HCT116 (cell line): Measurements from ENCODE around the gene GSPT1. TPM values are rescaled to one million over a fixed set of nuclear protein-coding genes. Genes with fewer than 3 reads are reported as not detected.

Experiments used
- ATAC-seq: fragments of 200-7000 bp; cut with Tn5 transposase; 2 replicates; pipeline ENCODE4 v1.9.1; 2020; ENCODE audit warnings: mild to moderate bottlenecking, moderate library complexity
- BruUV-seq: library from RNA; stranded (reverse); fragments of 400-500 nt; replicated peaks from 2 replicates; lab custom pipeline; 2021; lab: Mats Ljungman, UMichigan
- CTCF ChIA-PET: fragments of 300-600 bp; sonication (Branson Sonifier 250); formaldehyde crosslinking; loops from one replicate; lab custom pipeline; 2021; ENCODE audit warnings: antibody characterized with exemption; lab: Charles Lee
- POLR2A ChIA-PET: fragments of 300-600, 350-600 bp; sonication (Branson Sonifier 250); formaldehyde crosslinking; loops from one replicate; lab custom pipeline; 2021; ENCODE audit warnings: antibody characterized with exemption; lab: Charles Lee
- RAD21 ChIA-PET, 2 experiments: fragments of 300-600 bp; sonication (Branson Sonifier 250); formaldehyde crosslinking; loops; one replicate each; lab custom pipeline; 2023; ENCODE audit warnings: low total read pairs in 2 of 2; ENCODE audit not compliant: uncharacterized antibody in 2 of 2, unreplicated experiment in 2 of 2, low non-redundant PET in 1 of 2; lab: Charles Lee
- DNase-seq: peaks from one replicate; pipeline ENCODE4 v3.0.0-alpha.2; 2010; ENCODE audit warnings: low read depth, low spot score
- H2AFZ ChIP-seq: fragments of 200-600 bp; shearing (Covaris generic), sonication (generic); 2 replicates; pipeline ENCODE4 v1.6.1; 2017; ENCODE audit warnings: low read depth, mixed run types, mixed read lengths, antibody characterized with exemption, low read length; ENCODE audit not compliant: poor library complexity, severe bottlenecking
- H3K27ac ChIP-seq: 2 replicates; pipeline ENCODE4 v1.5.1; 2012; ENCODE audit warnings: low read depth, low read length
- H3K27me3 ChIP-seq: fragments of 200-600 bp; sonication (generic); 2 replicates; pipeline ENCODE4 v1.6.1; 2016; ENCODE audit warnings: mixed run types, low read length, mixed read lengths; ENCODE audit not compliant: insufficient read depth
- H3K36me3 ChIP-seq, 2 experiments: fragments of 200-500 bp in 1 of 2; fragments of 200-600 bp in 1 of 2; sonication (Bioruptor generic) in 1 of 2; sonication (generic) in 1 of 2; 2 replicates each; pipeline versions ENCODE4 v1.5.1 to v1.6.1; 2014 to 2016; ENCODE audit warnings: low read length in 2 of 2, inconsistent platforms in 1 of 2, mixed read lengths in 1 of 2, mixed run types in 1 of 2; ENCODE audit not compliant: insufficient read depth in 2 of 2, control insufficient read depth in 1 of 2
- H3K4me1 ChIP-seq, 2 experiments: fragments of 200-600 bp in 1 of 2; sonication (generic) in 1 of 2; 2 replicates each; pipeline versions ENCODE4 v1.5.1 to v1.6.1; 2012 to 2017; ENCODE audit warnings: low read length in 2 of 2, inconsistent platforms in 1 of 2, mild to moderate bottlenecking in 1 of 2, mixed read lengths in 1 of 2, mixed run types in 1 of 2, moderate library complexity in 1 of 2; ENCODE audit not compliant: insufficient read depth in 2 of 2, control insufficient read depth in 1 of 2
- H3K4me2 ChIP-seq: fragments of 200-600 bp; sonication (generic); 2 replicates; pipeline ENCODE4 v1.6.1; 2017; ENCODE audit warnings: mixed run types, low read length, mixed read lengths
- H3K4me3 ChIP-seq, 2 experiments: fragments of 200-600 bp in 1 of 2; sonication (generic) in 1 of 2; replicated peaks in 1 of 2; 2 replicates each; pipeline ENCODE4 v1.5.1; 2011 to 2016; ENCODE audit warnings: low read length in 2 of 2, control low read depth in 1 of 2, low read depth in 1 of 2, mild to moderate bottlenecking in 1 of 2, mixed read lengths in 1 of 2, mixed run types in 1 of 2
- H3K79me2 ChIP-seq: fragments of 200-600 bp; sonication (generic); 2 replicates; pipeline ENCODE4 v1.6.1; 2017; ENCODE audit warnings: mild to moderate bottlenecking, mixed run types, low read length, moderate library complexity, mixed read lengths; ENCODE audit not compliant: insufficient read depth
- H3K9ac ChIP-seq: fragments of 200-600 bp; sonication (generic); 2 replicates; pipeline ENCODE4 v1.6.1; 2016; ENCODE audit warnings: low read length, mixed read lengths
- H3K9me2 ChIP-seq: fragments of 200-600 bp; sonication (generic), shearing (Covaris generic); 2 replicates; pipeline ENCODE4 v1.6.1; 2017; ENCODE audit warnings: mixed run types, mild to moderate bottlenecking, moderate library complexity; ENCODE audit not compliant: insufficient read depth
- H3K9me3 ChIP-seq, 2 experiments: fragments of 200-500 bp in 1 of 2; fragments of 200-600 bp in 1 of 2; sonication (Bioruptor generic) in 1 of 2; sonication (generic) in 1 of 2; 2 replicates each; pipeline ENCODE4 v1.6.1; 2014 to 2017; ENCODE audit warnings: low read length in 2 of 2, mixed read lengths in 2 of 2, inconsistent platforms in 1 of 2, low read depth in 1 of 2, mild to moderate bottlenecking in 1 of 2, mixed run types in 1 of 2, moderate library complexity in 1 of 2; ENCODE audit not compliant: control insufficient read depth in 1 of 2, insufficient read depth in 1 of 2
- H4K20me1 ChIP-seq: fragments of 200-600 bp; sonication (generic), shearing (Covaris generic); 2 replicates; pipeline ENCODE4 v1.6.1; 2017; ENCODE audit warnings: mixed run types, mild to moderate bottlenecking, moderate library complexity; ENCODE audit not compliant: insufficient read depth
- MAX ChIP-seq: IDR thresholded peaks from 2 replicates; pipeline ENCODE4 v1.6.1; 2012
- POLR2A ChIP-seq: IDR thresholded peaks from 2 replicates; pipeline ENCODE4 v1.7.0; 2011; ENCODE audit warnings: borderline replicate concordance; ENCODE audit not compliant: insufficient read depth, insufficient read length; ENCODE audit errors: extremely low read depth
- intact Hi-C: fragments of 100-400 bp; cut with micrococcal nuclease; formaldehyde crosslinking; loops from 2 replicates; pipeline ENCODE4 v1.10.0; 2022
- total RNA-seq: library from RNA; stranded (reverse); gene quantifications from one replicate; pipeline ENCODE4 v1.2.1, GENCODE V29; 2021; ENCODE audit not compliant: unreplicated experiment

The GSPT1 gene
- total RNA-seq, 1 experiment from 2014 or later: 148 TPM

GRCh38 chr16:11835309-11835708 lies 80.4 kb downstream of the GSPT1 start:
- POLR2A ChIA-PET: no interaction called here
- Histone ChIP-seq H3K27me3 (no peaks in the 10 kb centered on the region), H3K4me2 (no peak overlapping the region), H3K4me3 (no peak overlapping the region), H3K27ac (no peak overlapping the region), H3K79me2 (peaks cover 14% of the 10 kb centered on the region), H4K20me1 (peaks cover 19% of the 10 kb centered on the region; the same call in 1 of the 2 replicates), H3K9me2 (no peaks in the 10 kb centered on the region), H3K36me3 (peaks cover 31 to 37% of the 10 kb centered on the region in 2 experiments), H3K9ac (no peak overlapping the region), H3K9me3 (no peaks in the 10 kb centered on the region), H2AFZ (no peak overlapping the region), H3K4me1 (peaks cover 0 to 7% of the 10 kb centered on the region in 2 experiments; a peak in 2 of 4 replicates)
- CTCF ChIA-PET: interaction anchor here (0.7 kb wide), 1 partner anchor 937 kb away, joined by 3 read pairs; no protein-coding TSS in a partner anchor
- BruUV-seq: no TSS peak
- no peak for TF ChIP-seq POLR2A
- RAD21 ChIA-PET: no interaction called here
- intact Hi-C loops: no loop called here
- ATAC-seq: no peak
- no peak for DNase-seq

- no TSS peak for BruUV-seq
- Histone ChIP-seq H3K27ac (no peak overlapping the region), H3K4me1 (peaks cover 0 to 7% of the 10 kb centered on the region in 2 experiments; a peak in 2 of 4 replicates), H3K9me2 (no peaks in the 10 kb centered on the region), H4K20me1 (peaks cover 12% of the 10 kb centered on the region; the same call in 1 of the 2 replicates), H3K27me3 (no peaks in the 10 kb centered on the region), H3K4me2 (no peak overlapping the region), H3K4me3 (no peak overlapping the region), H2AFZ (no peak overlapping the region), H3K9me3 (no peaks in the 10 kb centered on the region), H3K36me3 (peaks cover 20 to 28% of the 10 kb centered on the region in 2 experiments), H3K79me2 (peaks cover 4% of the 10 kb centered on the region; the same call in 1 of the 2 replicates), H3K9ac (no peak overlapping the region)
- TF ChIP-seq MAX: no peak
- DNase-seq (no peak), ATAC-seq (no peak)
- intact Hi-C loops: no loop called here
- ChIA-PET RAD21 (no interaction called here), POLR2A (no interaction called here), CTCF (no interaction called here)
Measured at GRCh38 chr16:11833951-11834695, 81.6 kb downstream of the GSPT1 start.
